A549 treated with Hydrocortisone at 1 μM for 4 hours (cell line): Measurements from ENCODE around the gene IAPP. TPM values are rescaled to one million over a fixed set of nuclear protein-coding genes. Genes with fewer than 3 reads are reported as not detected.

ENCODE experiments used
- total RNA-seq: library from RNA; stranded (reverse); fragments of 200-300 nt; extraction: Qiagen RNA extraction; gene quantifications from 5 replicates; pipeline ENCODE4 v1.2.3, GENCODE V29; 2022

IAPP gene
- not detected in 5 replicates for total RNA-seq

DNA sequence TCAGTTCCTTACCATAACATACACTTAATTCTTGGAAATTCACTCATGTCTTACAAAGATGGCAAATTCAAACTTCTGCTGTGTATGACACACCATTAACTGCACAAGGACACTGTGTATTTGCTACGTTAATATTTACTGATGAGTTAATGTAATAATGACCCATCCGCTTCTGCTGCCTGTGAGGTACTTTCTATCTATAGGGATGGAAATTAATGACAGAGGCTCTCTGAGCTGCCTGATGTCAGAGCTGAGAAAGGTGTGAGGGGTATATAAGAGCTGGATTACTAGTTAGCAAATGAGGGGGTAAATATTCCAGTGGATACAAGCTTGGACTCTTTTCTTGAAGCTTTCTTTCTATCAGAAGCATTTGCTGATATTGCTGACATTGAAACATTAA, at the start of gene IAPP:
Gene IAPP (plus strand): TSS at position 301 of the 400 bp plus-strand sequence. CDS start 450 bp downstream, outside the sequence.

DNA sequence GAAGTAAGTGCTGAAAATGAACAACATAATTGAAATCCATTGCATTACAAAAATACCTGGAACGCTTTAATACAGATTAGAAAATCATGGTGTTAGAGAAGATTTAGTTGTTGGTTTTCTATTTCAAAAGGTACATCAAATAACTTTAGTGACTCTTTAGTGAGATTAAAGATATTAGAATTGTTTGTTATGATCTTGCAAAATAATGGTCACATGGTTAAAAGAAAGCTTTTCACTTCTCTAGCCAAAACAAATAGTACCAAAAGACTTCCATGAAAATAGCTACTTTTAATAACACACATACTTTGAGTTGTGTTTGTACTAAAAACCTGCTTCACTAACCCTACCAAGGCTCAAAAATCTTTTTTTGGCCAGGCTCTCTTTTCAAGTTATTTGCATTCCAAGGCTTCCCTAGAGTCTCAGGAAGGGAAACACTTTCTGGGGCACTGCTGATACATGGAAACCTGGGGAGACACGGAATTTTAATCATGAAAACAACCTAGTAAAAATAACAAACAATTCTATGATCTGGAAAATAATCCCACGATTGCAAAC, 37.9 kb upstream of the IAPP start, which contains the start of gene SLCO1A2:
Gene SLCO1A2 (minus strand): TSS at position 147 of the 555 bp plus-strand sequence. CDS start 270 bp downstream, outside the sequence.

Other genes with a start within 250 kb of the IAPP start
- 0.39 to 0.63 TPM (median 0.41 TPM) in 5 replicates for gene SLCO1B1, start 241.7 kb upstream of the IAPP start, total RNA-seq
- gene SLCO1A2, start 38.0 kb upstream of the IAPP start, total RNA-seq, result 0.02 TPM in 1 of 5 replicates, not detected in the others
- gene PYROXD1, start 64.8 kb downstream of the IAPP start, total RNA-seq, result 6.1 to 8.7 TPM (median 6.8 TPM) in 5 replicates
- 48.2 to 97.6 TPM (median 64.6 TPM) in 5 replicates for gene RECQL, start 128.7 kb downstream of the IAPP start, total RNA-seq
- gene GOLT1B, start 128.9 kb downstream of the IAPP start, total RNA-seq, result 84.1 to 114 TPM (median 90.2 TPM) in 5 replicates
- 3.7 to 4.3 TPM (median 4.0 TPM) in 5 replicates for gene SPX, start 153.4 kb downstream of the IAPP start, total RNA-seq
- 0.06 TPM in 1 of 5 replicates, not detected in the others for gene GYS2, start 231.9 kb downstream of the IAPP start, total RNA-seq